ENCODE data around the gene MGAT4C.

The MGAT4C gene

GRCh38 chr12:86122846-86123468 lies 133.2 kb downstream of the MGAT4C start:
- H3K27me3 ChIP-seq (replicated peaks) = no peaks in the 10 kb centered on the region
- no peak for TF ChIP-seq CTCF (IDR thresholded peaks at IDR 0.05; ENCODE audit: low read depth, low read length, missing control alignments)
- H3K27ac ChIP-seq = no peak overlapping the region
- in situ Hi-C loops (cut with HindIII; ENCODE audit: low pct_ligation_motif_present, low sequenced_read_pairs) = no loop called here
- peak; percentile 11 for DNase-seq
- no peak overlapping the region for H3K4me3 ChIP-seq (ENCODE audit: low read depth, low read length)
- no peaks in the 10 kb centered on the region for H3K36me3 ChIP-seq (replicated peaks)

- Histone ChIP-seq H3K36me3 (replicated peaks) (no peaks in the 10 kb centered on the region), H3K27me3 (replicated peaks) (no peaks in the 10 kb centered on the region), H3K4me3 (ENCODE audit: low read depth, low read length) (no peak overlapping the region), H3K27ac (no peak overlapping the region)
- in situ Hi-C loops (cut with HindIII; ENCODE audit: low pct_ligation_motif_present, low sequenced_read_pairs) = no loop called here
- DNase-seq = no peak
- TF ChIP-seq CTCF (IDR thresholded peaks at IDR 0.05; ENCODE audit: low read depth, low read length, missing control alignments) = no peak
Measured at GRCh38 chr12:86118161-86118560, 138.0 kb downstream of the MGAT4C start.

- Histone ChIP-seq H3K27me3 (replicated peaks) (no peaks in the 10 kb centered on the region), H3K36me3 (replicated peaks) (no peaks in the 10 kb centered on the region), H3K27ac (no peak overlapping the region), H3K4me3 (ENCODE audit: low read depth, low read length) (no peak overlapping the region)
- TF ChIP-seq CTCF (IDR thresholded peaks at IDR 0.05; ENCODE audit: low read depth, low read length, missing control alignments) = no peak
- in situ Hi-C loops (cut with HindIII; ENCODE audit: low pct_ligation_motif_present, low sequenced_read_pairs) = no loop called here
- DNase-seq = peak; percentile 4
Measured at GRCh38 chr12:86117711-86118110, 138.5 kb downstream of the MGAT4C start.

GRCh38 chr12:86104087-86104486 lies 152.1 kb downstream of the MGAT4C start:
- DNase-seq = no peak
- Histone ChIP-seq H3K36me3 (replicated peaks) (no peaks in the 10 kb centered on the region), H3K27ac (no peak overlapping the region), H3K4me3 (ENCODE audit: low read depth, low read length) (no peak overlapping the region), H3K27me3 (replicated peaks) (no peaks in the 10 kb centered on the region)
- in situ Hi-C loops (cut with HindIII; ENCODE audit: low pct_ligation_motif_present, low sequenced_read_pairs) = no loop called here
- no peak for TF ChIP-seq CTCF (IDR thresholded peaks at IDR 0.05; ENCODE audit: low read depth, low read length, missing control alignments)

- Histone ChIP-seq H3K27me3 (replicated peaks) (no peaks in the 10 kb centered on the region), H3K36me3 (replicated peaks) (no peaks in the 10 kb centered on the region), H3K4me3 (ENCODE audit: low read depth, low read length) (no peak overlapping the region), H3K27ac (no peak overlapping the region)
- no peak for DNase-seq
- in situ Hi-C loops (cut with HindIII; ENCODE audit: low pct_ligation_motif_present, low sequenced_read_pairs) = no loop called here
- no peak for TF ChIP-seq CTCF (IDR thresholded peaks at IDR 0.05; ENCODE audit: low read depth, low read length, missing control alignments)
Measured at GRCh38 chr12:86097161-86097560, 159.0 kb downstream of the MGAT4C start.

- Histone ChIP-seq H3K27ac (no peak overlapping the region), H3K4me3 (ENCODE audit: low read depth, low read length) (no peak overlapping the region), H3K27me3 (replicated peaks) (no peaks in the 10 kb centered on the region), H3K36me3 (replicated peaks) (no peaks in the 10 kb centered on the region)
- no peak for TF ChIP-seq CTCF (IDR thresholded peaks at IDR 0.05; ENCODE audit: low read depth, low read length, missing control alignments)
- in situ Hi-C loops (cut with HindIII; ENCODE audit: low pct_ligation_motif_present, low sequenced_read_pairs) = no loop called here
- DNase-seq = no peak
Measured at GRCh38 chr12:86091681-86092080, 164.5 kb downstream of the MGAT4C start.
